HFF-Myc (cell line): ENCODE results near the gene GSDMA.

ENCODE experiments used
- DNase-seq: peaks from one replicate; pipeline ENCODE4 v3.0.0-alpha.2; 2011; ENCODE audit warnings: low read depth; ENCODE audit errors: extremely low read depth
- H3K4me3 ChIP-seq: replicated peaks from 2 replicates; pipeline ENCODE4 v1.5.1; 2011; ENCODE audit warnings: low read depth, mild to moderate bottlenecking, control low read depth, low read length
- TF ChIP-seq, protein P1 (sequence below): IDR thresholded peaks from 2 replicates; pipeline ENCODE4 v1.5.1; 2012; ENCODE audit warnings: mild to moderate bottlenecking, low read depth, low read length, control low read depth; ENCODE audit errors: missing control alignments

Gene GSDMA

DNA sequence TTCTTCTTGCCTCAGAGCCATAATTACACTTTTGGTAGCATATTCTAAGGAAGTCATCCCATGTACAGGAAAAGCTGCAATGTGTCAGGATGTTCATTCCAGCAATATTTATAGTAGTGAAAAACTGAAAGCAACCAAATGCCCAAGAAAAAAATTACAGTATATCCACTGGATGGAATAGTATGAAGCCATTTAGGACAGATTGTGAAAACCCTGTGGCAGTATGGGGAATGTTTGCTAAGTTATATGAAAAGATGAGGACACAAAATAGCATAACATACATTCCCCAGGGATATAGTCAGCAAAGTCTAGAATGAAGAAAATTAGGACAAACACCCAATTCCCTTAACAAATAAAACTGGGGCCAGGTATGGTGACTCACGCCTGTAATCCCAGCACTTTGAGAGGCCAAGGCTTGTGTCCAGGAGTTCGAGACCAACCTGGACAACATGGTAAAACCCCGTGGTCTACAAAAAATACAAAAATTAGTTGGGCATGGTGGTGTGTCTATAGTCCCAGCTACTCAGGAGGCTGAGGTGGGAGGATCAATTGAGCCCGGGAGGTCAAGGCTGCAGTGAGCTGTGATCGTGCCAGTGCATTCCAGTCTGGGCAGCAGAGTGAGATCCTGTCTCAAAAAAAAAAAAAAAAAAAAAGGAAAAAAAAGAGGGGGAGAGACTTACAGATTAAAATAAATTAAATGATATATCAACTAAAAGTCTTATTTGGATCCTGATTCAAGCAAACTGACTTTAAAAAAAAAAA lies 33.0 kb upstream of the GSDMA start:
- no peak overlapping the region for H3K4me3 ChIP-seq
- TF ChIP-seq, protein P1, sequence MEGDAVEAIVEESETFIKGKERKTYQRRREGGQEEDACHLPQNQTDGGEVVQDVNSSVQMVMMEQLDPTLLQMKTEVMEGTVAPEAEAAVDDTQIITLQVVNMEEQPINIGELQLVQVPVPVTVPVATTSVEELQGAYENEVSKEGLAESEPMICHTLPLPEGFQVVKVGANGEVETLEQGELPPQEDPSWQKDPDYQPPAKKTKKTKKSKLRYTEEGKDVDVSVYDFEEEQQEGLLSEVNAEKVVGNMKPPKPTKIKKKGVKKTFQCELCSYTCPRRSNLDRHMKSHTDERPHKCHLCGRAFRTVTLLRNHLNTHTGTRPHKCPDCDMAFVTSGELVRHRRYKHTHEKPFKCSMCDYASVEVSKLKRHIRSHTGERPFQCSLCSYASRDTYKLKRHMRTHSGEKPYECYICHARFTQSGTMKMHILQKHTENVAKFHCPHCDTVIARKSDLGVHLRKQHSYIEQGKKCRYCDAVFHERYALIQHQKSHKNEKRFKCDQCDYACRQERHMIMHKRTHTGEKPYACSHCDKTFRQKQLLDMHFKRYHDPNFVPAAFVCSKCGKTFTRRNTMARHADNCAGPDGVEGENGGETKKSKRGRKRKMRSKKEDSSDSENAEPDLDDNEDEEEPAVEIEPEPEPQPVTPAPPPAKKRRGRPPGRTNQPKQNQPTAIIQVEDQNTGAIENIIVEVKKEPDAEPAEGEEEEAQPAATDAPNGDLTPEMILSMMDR: no peak
- no peak for DNase-seq

DNA sequence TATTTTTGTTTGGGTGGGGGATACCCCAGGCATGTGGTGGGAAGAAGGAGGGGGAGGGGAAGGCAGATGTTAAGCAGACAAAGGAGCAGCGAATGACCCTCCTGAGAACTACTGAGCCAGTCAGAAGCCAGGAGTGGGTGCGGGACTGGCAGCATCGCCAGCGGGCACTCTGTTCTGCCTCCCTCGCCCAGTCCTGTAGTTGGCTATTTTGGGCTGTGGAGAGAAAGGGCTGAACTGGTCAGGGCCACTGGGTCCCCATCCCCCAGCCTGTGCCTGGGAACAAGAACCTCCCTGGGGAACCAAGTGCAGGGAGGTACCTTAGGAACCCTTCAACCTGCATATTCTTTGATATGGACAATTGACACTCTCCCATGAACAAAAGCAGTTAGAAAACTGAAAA lies 28.9 kb upstream of the GSDMA start:
- TF ChIP-seq, protein P1: no peak
- H3K4me3 ChIP-seq: no peak overlapping the region
- DNase-seq: no peak

DNA sequence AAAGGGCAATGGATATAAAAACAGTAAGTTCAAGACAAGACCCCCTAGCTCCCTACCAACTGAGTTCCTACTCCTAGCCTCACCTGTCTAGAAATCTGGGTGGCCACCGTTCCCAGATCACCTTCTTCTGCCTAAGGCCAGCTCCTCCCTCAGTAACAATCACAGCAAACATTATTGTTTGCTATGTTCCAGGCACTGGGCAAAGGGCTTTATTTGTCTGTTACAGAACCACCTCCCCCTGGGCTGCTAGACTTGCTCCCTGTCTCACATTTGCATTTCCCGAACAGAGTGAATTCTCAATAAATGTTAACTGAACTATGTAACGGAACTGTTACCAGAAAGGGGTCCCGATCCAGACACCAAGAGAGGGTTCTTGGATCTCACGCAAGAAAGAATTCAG lies 28.5 kb upstream of the GSDMA start:
- TF ChIP-seq, protein P1: no peak
- DNase-seq: no peak
- no peak overlapping the region for H3K4me3 ChIP-seq

DNA sequence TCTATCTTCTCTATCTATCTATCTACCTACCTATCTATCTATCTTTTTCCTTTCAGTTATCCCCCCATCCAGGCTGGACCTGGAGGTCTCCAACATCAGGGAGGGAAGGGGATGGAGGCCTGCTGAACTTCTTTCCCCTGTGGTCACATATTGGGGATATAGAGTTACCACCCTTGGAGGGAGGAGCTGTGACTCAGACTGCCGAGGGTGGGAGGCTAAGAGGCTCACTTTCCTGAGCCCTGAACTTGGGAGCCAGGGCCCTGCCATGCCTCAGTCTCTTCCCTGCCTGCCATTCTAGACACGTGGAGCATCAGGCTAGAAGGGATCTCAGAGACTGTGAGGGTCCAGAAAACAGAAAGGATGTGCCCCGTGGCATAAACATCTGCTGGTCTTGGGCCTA lies 26.9 kb upstream of the GSDMA start:
- DNase-seq: no peak
- no peak overlapping the region for H3K4me3 ChIP-seq
- TF ChIP-seq, protein P1: no peak

DNA sequence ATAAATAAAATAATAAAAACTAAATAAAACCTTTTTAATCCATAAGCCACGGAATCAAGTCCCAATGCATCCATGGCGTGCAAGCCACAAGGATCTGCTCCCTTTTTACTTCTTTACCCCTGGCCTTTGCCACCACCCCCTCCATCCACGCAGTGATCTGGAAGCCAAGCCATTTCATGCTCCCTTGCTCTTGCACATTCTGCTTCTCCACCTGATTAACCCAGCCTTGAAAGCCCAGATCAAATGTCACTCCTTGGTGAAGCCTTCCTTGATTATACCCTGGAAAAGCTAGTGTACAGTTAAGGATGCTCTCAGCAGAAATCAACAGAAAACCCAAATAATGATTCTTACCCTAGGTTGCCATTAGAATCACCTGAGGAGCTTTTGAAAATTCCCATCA lies 25.4 kb upstream of the GSDMA start:
- TF ChIP-seq, protein P1: no peak
- no peak overlapping the region for H3K4me3 ChIP-seq
- no peak for DNase-seq

DNA sequence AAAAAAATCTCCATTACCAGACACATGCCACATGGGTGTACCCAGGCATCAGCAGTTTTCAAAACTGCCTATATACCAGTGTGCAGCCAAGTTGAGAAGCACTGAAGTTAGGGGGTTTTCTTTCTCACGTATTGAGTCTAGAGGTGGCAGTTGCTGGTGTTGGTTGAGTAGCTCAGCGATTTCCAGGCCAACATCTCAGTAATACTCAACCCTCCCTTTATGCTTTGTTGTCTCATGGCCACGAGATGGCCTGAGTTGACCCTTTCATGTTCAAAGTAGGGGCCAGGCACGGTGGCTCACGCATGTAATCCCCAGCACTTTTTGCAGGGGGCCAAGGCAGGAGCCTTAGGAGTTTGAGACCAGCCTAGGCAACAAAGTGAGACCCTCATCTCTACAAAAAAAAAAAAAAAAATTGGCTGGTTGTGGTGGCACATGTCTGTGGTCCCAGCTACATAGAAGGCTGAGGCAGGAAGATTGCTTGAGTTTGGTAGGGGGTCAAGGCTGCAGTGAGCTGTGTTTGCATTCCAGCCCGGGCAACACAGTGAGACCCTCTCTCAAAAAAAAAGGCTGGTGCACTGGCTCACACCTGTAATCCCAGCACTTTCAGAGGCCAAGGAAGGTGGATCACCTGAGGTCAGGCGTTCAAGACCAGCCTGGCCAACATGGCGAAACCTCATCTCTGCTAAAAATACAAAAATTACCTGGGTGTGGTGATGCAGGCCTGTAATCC lies 24.5 kb upstream of the GSDMA start:
- no peak overlapping the region for H3K4me3 ChIP-seq
- TF ChIP-seq, protein P1: no peak
- DNase-seq: no peak

DNA sequence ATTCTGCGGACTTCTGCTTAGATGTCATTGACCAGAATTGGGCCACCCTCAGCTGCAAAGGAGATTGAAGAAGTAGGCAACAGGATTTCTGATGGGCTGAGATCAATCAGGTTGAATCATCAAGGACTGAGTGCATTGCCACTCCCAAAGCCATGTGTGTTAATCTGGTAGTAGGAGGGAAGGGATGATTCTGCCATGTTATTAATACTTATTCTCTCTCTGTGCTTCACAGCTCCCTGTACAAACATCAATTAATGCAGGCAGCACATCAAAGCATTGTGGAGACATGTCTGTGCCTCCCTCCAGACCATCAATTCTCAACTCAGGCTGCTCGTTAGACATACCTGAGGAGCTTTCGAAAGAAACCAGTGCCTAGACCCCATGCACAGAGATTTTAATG lies 23.7 kb upstream of the GSDMA start:
- DNase-seq: no peak
- TF ChIP-seq, protein P1: no peak
- H3K4me3 ChIP-seq: no peak overlapping the region
